ENCODE measurements around the gene SMIM24. TPM values are rescaled to one million over a fixed set of nuclear protein-coding genes. Genes with fewer than 3 reads are reported as not detected.

SMIM24 gene
- total and polyA plus RNA-seq, 11 donors = 0.15 TPM; not detected in 10

DNA sequence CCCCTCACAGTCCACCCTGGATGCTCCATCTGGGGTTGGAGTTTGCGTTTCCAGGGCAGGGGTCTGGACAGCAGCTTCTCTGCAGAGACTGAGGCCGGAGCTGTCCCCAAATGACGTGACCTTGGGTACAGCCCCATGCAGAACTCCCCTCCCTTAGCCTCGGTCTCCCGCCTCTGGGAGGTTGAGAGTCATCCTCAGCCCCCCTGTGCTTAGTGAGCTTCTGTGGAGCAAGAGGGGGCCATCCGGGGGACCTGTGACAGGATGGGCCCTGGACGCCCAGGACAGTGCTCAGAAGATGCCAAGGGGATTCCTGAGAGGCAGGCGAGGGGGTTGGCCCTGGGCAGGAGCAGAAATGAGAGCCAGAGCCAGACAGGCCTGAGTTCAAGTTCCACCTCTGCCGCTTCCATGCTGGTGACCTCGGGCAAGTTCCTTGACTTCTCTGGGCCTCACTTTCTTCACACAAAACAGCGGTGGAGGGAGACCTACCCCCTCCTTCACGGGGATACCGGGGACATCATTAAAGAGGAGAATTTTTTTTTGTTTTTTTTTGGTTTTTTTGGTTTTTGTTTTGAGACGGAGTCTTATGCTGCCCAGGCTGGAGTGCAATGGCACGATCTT is 20.3 kb downstream of the SMIM24 start:
- intact Hi-C loops (cut with DNase I) = no loop called here
- no peak for TF ChIP-seq POLR2A (IDR thresholded peaks at IDR 0.05)
- TF ChIP-seq, protein P1, sequence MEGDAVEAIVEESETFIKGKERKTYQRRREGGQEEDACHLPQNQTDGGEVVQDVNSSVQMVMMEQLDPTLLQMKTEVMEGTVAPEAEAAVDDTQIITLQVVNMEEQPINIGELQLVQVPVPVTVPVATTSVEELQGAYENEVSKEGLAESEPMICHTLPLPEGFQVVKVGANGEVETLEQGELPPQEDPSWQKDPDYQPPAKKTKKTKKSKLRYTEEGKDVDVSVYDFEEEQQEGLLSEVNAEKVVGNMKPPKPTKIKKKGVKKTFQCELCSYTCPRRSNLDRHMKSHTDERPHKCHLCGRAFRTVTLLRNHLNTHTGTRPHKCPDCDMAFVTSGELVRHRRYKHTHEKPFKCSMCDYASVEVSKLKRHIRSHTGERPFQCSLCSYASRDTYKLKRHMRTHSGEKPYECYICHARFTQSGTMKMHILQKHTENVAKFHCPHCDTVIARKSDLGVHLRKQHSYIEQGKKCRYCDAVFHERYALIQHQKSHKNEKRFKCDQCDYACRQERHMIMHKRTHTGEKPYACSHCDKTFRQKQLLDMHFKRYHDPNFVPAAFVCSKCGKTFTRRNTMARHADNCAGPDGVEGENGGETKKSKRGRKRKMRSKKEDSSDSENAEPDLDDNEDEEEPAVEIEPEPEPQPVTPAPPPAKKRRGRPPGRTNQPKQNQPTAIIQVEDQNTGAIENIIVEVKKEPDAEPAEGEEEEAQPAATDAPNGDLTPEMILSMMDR (IDR thresholded peaks at IDR 0.05) = no peak
- peak in 2 of 4 donors; percentile 0 to 8 for ATAC-seq
- H3K27me3 ChIP-seq = no peaks in the 10 kb centered on the region
- peaks cover 0 to 53% (median 41%) of the 10 kb centered on the region in 9 donors for H3K36me3 ChIP-seq
- peak overlapping the region in 1 of 12 donors; percentile 30 for H3K4me3 ChIP-seq
- 66 to 75% (median 73%) methylated on average over 9 to 15 of the region's 15 CpGs for WGBS, 4 donors
- no peak for DNase-seq
- H3K27ac ChIP-seq = peak overlapping the region; percentile 35 to 96 (median 84)
- no peaks in the 10 kb centered on the region for H3K9me3 ChIP-seq
- peaks cover 4 to 60% (median 36%) of the 10 kb centered on the region in 12 donors for H3K4me1 ChIP-seq

DNA sequence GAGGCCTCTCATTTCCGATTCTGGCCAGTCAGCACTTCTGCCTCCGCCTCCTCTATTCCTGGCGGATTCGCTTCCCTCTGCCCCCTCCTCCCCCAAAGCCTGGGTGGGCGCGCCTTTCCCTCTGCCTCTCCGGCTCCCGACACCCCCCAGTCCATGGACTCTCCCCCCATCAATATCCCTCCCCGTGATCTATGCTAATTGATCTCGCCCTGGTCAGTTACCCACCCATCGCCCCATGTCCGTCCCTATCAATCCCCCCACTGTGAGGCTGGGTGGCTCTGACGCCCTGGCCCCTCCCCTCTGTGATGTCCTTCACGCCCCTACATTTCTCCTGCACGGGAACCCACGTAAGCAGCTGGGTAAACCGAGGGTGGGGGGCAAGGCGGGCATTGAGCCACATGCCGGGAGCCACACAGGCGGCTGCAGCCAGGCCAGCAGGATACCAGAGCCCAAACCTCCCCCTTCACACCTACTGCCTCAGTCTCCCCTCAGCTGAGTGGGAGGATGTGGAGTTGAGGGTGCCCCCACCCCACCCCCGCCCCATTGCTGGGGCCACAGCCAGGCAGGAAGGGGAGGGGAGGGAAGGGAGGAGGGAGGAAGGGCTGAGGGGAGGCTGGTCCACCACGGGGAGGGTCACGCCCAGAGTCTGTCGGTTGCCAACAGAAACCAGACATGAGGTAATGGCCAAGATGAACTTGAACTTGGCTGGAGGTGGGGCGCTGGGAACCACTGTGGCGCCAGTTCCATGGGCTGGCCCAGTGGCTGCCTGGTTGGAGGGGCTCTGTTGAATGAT is 21.0 kb downstream of the SMIM24 start:
- H3K4me1 ChIP-seq = peaks cover 4 to 54% (median 36%) of the 10 kb centered on the region in 12 donors
- peak; percentile 86 to 95 (median 92) for DNase-seq
- intact Hi-C loops (cut with DNase I) = no loop called here
- peaks cover 0 to 61% (median 49%) of the 10 kb centered on the region in 9 donors for H3K36me3 ChIP-seq
- H3K27ac ChIP-seq = peak overlapping the region; percentile 60 to 96 (median 84)
- H3K4me3 ChIP-seq = peak overlapping the region in 6 of 12 donors; percentile 4 to 33 (median 22)
- no peaks in the 10 kb centered on the region for H3K9me3 ChIP-seq
- ATAC-seq = peak; percentile 87 to 91 (median 88)
- TF ChIP-seq, protein P1 (IDR thresholded peaks at IDR 0.05) = no peak
- peak in 1 of 2 donors; percentile 3 for TF ChIP-seq POLR2A (IDR thresholded peaks at IDR 0.05)
- no peaks in the 10 kb centered on the region for H3K27me3 ChIP-seq
- WGBS, 4 donors = 17 to 29% (median 19%) methylated on average over 24 to 26 of the region's 26 CpGs

DNA sequence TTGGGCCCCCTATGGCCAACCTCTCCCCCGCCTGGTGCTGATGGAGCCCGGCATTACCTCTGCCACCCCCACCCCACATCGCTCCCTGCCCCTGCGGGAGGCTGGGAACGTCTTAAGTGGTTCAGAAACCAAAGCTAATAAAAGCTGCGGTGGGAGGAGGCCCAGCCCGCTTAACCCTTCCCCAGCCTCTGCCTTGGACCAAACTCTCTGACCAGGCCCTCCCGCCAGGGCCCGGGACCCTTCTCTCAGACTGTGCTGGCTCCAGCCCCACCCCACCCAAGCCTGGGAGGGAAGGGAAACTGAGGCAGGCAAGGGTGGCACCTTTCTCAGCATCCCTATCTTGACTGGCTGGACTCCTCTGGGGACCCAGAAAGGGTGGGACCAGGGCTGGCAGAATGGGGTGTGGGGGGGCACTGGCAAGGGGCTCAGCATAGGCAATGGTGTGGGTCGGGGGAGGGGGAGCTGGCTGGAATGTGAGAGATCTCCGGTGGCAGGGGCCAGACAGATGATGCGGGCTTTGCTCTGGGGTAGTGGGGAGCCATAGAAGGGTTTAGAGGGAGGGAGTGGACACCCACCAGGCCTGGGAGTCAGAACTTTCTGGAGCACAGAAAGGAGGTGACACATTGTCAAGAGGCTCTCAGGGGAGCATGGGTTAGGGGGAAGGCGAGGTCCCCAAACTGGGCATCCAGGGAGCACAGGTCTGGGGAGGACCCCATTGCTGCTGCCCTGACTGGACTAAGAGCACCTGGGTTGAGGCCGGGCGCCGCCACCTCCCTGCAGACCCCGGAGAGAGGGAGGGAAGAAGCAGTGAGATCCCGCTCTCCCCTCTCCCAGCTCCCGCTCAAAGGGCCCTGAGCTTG is 21.9 kb downstream of the SMIM24 start:
- H3K27ac ChIP-seq = peak overlapping the region; percentile 60 to 96 (median 84)
- H3K4me1 ChIP-seq = peaks cover 4 to 46% (median 36%) of the 10 kb centered on the region in 12 donors
- TF ChIP-seq, protein P1 (IDR thresholded peaks at IDR 0.05) = no peak
- TF ChIP-seq POLR2A (IDR thresholded peaks at IDR 0.05) = no peak
- H3K9me3 ChIP-seq = no peaks in the 10 kb centered on the region
- no peaks in the 10 kb centered on the region for H3K27me3 ChIP-seq
- H3K36me3 ChIP-seq = peaks cover 0 to 63% (median 49%) of the 10 kb centered on the region in 9 donors
- ATAC-seq (peak in 3 of 4 donors; percentile 11 to 41 (median 14)), DNase-seq (peak in 1 of 5 donors; percentile 54)
- WGBS, 4 donors = 25 to 44% (median 38%) methylated on average over 14 to 19 of the region's 19 CpGs
- H3K4me3 ChIP-seq = peak overlapping the region in 4 of 12 donors; percentile 16 to 33 (median 22)
- intact Hi-C loops (cut with DNase I) = no loop called here

Measured in heart left ventricle (tissue), 16 donors.